HG02852 (cell line): ENCODE measurements around the gene KAT2B.

Experiments
- ATAC-seq: cut with Tn5 transposase; IDR thresholded peaks from one replicate; pipeline ENCODE4 v1.9.1; 2021; ENCODE audit warnings: mild to moderate bottlenecking, moderate library complexity; ENCODE audit not compliant: unreplicated experiment

KAT2B gene

GRCh38 chr3:20141851-20142250 lies 101.6 kb downstream of the KAT2B start:
- no peak for ATAC-seq

GRCh38 chr3:20142517-20142916 lies 102.3 kb downstream of the KAT2B start:
- ATAC-seq: no peak

- no peak for ATAC-seq
Measured at GRCh38 chr3:20143519-20143918, 103.3 kb downstream of the KAT2B start.

DNA sequence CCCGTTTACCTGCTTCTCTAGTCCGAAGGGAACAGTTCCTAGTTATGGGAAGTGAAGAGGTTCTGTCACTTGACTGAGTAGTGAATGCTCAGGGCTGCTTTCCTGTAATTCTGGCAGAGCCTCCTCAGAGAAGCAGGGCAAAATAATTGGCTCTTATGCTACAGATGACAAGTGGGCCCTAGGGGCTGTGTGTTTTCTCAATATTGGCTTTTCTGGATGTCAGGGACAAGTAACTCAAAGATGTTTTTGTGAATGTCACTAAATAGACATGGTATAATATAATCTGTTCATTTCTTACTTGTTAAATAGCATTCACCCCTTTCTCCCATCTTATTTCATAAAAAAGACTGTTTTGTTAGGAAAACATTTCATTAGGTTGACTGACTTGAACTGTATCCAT lies 105.6 kb downstream of the KAT2B start:
- no peak for ATAC-seq

GRCh38 chr3:20146301-20146700 lies 106.1 kb downstream of the KAT2B start:
- no peak for ATAC-seq

DNA sequence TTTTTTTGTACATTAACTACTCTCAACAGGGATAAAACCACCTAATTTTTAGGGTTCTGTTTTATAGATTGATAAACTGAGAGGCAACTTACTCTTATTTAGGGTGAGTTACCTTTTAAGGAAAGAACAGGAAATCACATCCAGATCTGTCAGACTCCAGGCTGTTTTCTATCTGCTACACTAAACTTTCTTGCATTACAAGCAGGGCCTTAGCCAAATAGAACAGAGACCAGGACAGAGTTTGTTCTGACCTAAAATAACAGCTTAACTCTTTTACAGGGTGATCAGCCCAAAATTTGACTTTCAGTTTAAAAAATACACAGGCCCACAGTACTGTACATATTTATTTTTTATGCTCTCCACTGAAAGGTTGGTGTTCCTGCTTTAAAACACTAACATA lies 107.1 kb downstream of the KAT2B start:
- ATAC-seq: no peak

DNA sequence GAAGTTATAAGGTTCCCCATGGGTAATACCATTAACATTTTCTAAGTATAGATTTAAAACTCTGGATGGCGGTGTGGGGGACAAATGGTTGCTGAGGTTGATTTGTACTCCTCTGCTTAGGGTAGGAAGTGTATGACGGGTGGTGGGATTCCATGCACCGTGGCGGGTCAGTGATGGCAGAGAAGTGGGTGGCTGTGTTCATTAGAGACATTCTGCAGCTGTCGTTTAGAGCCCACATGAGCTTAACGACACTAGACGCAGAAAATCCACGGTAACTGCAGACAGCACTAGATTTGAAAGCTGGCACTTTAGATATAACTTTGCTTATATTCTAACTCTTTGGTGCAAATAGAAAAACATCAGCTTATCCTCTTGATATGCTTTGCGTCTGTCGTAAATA lies 108.2 kb downstream of the KAT2B start:
- ATAC-seq: no peak

DNA sequence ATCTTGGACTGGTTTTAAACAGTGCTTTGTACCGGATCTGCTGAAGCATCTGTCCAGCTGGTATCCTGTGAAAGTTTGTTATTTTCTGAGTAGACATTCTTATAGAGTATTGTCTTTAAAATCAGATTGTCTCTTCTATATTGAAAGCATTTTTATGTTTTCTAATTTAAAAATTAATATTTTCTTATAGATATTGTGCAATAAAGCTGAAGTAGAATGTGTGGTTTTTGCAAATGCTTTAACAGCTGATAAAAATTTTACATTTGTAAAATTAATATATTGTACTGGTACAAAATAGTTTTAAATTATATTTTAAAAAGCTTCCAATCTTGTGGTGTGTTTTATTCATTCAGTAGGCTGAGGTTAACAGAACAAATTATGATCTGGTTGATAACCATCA lies 113.8 kb downstream of the KAT2B start:
- no peak for ATAC-seq

DNA sequence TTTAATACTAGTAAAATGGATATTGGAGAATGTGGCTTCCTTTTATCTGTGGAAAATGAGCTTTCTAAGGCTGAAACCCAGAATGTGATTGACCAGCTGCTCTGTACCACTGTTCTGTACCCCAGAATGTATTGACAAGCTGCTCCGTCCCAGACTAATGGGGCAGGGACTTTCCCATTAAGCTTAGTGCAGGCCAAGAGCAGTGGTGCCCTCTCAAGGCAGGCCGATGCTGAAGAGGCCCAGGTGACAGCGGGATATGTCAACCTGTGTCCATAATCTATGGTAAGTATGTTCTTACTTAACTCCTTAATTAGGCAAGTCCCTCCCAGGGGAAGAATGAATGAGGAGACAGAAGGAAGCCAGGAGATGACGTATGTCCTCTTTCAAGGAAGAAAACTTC lies 114.7 kb downstream of the KAT2B start:
- no peak for ATAC-seq

DNA sequence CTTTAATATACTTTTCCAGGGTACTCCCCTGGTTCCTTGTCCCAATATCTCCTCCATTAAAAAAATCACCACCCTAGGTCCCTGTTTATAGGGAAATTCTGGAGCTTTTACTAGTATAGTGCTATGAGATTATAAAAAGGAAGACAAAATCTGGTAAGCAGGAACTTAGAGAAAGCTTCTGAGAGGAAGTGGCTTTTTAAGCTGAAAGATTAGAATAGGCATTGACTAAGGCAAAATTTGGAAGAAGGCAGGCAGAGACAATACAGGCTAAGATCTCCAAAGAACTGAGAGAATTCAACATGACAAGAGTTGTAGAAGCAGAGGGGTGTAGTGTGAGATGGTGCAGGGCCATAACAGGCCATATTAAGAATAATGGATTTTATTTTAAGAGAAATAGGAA lies 120.0 kb downstream of the KAT2B start:
- no peak for ATAC-seq

DNA sequence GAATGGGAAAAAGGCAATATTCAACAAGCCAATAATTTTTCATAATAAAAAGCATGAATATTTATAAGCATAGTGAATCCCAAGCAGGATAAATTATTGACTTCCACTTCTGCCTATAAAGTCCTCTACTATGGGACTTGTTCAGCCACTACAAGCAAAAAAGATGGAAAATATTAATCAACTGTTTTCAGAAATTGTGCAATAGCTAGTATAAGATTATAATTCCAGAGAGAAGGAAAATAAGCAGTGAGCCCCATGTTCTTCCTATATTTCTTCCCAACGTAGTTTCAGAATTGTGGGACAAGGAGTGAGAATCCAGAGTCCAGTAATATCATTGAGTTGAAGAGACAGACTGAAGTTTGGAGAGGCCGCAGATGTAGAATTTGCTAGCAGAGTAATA lies 121.5 kb downstream of the KAT2B start:
- no peak for ATAC-seq

DNA sequence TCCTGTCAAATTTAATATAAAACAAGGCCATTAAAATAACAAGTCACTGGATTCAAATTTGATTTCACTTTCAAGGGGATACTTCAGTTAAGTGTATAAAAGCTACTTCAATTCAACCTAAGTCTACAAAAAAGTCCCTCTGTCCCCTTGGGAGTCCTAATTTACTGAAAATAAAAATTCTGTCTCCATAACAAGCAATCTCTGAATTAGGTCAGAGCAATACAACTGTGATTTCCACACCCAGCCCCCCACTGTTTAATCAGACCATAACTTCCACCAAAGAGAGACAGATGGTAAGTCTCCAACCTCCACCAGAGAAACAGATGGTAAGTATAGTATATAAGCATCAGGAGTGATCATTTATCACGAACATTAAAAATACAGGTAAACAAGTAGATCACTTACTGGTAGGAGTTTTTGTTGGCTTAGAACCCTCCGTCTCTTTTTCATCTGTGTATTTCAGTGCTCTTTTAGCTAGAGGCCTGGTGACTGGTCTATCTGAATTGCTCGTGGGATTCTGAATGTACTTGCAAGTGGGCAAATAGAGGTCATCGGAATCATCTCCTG lies 133.7 kb downstream of the KAT2B start:
- ATAC-seq: no peak

- no peak for ATAC-seq
Measured at GRCh38 chr3:20181276-20181675, 141.0 kb downstream of the KAT2B start.

- no peak for ATAC-seq
Measured at GRCh38 chr3:20182206-20182605, 142.0 kb downstream of the KAT2B start.

DNA sequence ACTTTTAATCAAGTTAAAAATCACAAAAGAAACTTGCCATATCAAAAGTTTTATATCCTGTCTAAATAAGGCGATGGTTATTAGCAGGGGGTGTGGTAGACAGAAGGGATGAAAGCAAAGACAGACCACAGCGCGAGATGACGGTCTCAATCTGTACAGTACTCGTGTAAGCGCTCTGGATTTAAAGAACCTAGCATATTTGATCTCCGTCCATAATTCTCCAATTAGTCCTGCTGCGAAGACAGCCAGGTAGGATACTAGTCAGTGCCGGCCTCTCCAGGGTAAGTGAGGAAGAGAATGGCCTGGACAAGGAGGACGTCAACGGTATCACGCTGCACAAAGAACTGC lies 145.1 kb downstream of the KAT2B start:
- peak; percentile 9 for ATAC-seq

GRCh38 chr3:20185679-20186599 lies 145.7 kb downstream of the KAT2B start, which contains the start of gene SGO1:
TSS of gene SGO1 (minus strand) at chr3:20186206. CDS start at chr3:20184027, 2,179 bp downstream.
- ATAC-seq: peak; percentile 93

GRCh38 chr3:20186600-20187004 lies 146.4 kb downstream of the KAT2B start:
- peak; percentile 4 for ATAC-seq

DNA sequence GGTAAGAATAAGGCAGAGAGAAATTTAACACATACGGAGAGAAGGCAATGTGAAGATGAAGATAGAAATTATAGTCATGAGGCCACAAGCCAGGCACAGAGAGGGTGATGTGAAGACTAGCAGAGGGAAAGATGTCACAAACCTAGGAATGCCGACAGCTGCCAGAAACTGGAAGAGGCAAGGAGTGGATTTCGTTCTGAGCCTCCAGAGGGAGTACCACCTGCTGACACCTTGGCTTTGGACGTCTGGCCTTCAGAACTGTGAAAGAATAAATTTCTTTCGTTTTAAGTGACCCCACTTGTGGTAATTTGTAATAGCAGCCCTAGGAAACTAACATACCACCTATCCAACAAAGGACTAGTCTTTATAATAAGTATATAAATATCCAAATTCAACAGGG lies 150.7 kb downstream of the KAT2B start:
- no peak for ATAC-seq

DNA sequence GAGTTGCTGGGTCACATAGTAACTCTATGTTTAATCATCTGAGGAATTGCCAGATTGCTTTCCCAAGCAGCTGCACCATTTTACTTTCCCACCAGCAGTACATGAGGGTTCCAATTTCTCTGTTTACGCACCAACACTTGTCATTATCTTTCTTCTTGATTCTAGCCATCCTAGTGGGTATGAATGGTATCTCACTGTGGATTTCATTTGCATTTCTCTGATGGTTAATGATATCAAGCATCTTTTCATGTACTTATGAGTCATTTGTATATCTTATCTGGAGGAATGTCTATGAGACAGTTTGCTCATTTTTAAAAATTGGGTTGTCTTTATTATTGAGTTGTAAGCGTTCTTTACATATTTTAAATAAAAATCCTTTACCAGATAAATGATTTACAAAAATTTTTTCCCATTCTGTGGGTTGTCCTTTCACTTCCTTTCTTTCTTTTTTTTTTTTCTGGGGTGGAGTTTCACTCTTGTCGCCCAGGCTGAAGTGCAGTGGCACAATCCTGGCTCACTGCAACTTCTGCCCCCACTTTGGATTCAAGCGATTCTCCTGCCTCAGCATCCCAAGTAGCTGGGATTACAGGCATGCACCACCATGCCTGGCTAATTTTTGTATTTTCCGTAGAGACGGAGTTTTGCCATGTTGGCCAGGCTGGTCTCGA lies 154.7 kb downstream of the KAT2B start:
- ATAC-seq: no peak

GRCh38 chr3:20197775-20198174 lies 157.5 kb downstream of the KAT2B start:
- no peak for ATAC-seq

- ATAC-seq: no peak
Measured at GRCh38 chr3:20201143-20201542, 160.9 kb downstream of the KAT2B start.
